ENCODE results near the gene SPECC1L.

The SPECC1L gene

DNA sequence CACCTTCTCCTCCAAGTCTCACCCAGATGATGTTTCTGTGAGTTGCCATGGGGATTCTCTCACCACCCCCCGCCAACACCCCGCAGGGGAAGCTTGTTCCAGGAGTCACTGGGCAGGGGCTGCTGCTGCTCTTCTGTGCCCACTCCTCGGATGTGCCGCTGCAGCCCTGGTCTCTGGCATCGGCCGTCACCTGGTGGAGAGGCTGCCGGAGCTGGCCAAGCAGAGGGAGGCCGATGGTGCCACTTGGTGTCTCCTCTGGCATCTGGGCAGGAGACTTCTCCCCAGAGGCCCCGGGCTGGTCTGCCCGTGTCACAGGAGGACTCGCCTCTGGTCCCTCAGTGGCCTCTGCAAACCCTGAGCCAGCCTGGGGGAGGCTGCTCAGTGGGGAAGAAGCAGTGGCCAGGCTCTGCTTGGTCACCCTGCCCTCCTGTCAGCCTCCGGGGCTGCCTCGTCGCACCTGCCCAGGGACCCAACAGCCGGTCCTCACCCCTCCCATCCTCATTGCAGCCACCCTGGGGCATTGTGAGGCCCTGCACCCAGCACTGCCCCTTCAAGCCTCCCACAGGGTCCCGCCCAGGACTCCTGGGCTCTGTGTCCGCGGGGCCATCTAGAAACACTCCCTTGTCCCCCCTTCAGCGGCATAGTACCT, 156.3 kb downstream of the SPECC1L start:
- no peak for DNase-seq

DNA sequence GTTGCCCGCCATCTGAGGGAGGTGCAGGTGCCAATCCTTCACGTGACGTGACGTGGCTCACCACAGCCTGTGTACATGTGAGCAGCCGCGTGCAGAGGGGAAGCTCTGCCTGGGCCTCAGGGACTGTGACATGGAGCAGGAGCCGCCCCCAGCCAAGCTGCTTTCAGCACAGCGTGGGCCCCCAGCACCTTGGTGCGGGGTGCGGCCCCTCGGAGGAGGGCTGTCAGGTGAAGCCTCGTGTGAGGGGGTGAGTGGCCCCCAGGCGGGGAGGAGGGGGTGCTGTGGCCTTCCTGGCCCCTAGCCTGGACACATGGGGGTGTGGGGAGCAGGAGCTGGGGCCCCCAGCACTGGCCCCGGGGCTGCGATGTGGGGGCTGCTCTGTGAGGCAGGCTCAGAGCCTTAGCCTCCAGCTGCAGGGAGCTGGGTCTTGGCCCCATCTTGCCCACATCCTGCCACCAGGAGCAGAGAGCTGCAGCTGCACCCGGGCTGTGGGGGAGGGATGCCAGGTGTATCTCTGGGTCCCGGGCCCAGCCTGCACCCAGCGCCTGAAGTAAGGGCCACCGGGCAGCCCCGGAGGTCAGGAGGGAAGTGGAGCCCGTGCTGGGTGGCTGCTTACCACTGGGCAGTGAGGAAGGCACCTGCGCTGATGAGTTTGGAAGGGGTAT, 157.0 kb downstream of the SPECC1L start, which contains the start of gene ADORA2A:
Gene ADORA2A (plus strand): TSS at position 100 of the 665 bp plus-strand sequence. CDS start 5,806 bp downstream, outside the sequence.
- DNase-seq = peak in 1 of 58 donors; percentile 24

DNA sequence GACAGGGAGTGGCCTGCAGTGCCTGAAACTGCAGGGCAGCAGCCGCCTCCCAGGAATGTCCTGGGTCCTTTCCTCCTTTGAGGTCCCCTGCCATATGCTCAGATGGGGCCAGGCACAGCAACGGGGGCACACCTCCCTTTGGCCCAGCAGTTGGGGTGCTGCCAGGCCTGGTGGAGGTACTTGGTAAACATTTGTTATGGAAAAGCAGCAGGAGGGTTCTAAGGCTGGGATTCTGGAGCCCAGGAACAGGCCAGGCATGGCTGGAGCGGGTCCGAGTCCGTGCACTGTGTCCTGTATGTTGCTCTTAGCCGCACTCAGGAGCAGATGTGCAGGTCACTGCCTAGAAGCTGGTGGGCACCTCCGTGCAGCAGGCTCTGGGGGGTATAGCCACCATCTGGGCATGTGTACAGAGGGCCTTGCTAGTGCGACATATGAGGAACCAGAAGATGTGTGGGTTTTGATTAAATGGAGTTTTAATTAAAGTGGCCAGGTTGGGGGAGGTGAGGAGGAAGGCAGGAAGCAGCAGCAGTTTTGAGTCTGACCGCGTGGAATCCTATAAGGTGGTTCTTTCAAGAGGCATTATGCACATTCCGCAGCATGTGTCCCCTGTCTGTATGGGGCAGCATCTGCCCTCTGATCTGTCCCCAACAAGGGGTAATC, 158.2 kb downstream of the SPECC1L start:
- no peak for DNase-seq

DNA sequence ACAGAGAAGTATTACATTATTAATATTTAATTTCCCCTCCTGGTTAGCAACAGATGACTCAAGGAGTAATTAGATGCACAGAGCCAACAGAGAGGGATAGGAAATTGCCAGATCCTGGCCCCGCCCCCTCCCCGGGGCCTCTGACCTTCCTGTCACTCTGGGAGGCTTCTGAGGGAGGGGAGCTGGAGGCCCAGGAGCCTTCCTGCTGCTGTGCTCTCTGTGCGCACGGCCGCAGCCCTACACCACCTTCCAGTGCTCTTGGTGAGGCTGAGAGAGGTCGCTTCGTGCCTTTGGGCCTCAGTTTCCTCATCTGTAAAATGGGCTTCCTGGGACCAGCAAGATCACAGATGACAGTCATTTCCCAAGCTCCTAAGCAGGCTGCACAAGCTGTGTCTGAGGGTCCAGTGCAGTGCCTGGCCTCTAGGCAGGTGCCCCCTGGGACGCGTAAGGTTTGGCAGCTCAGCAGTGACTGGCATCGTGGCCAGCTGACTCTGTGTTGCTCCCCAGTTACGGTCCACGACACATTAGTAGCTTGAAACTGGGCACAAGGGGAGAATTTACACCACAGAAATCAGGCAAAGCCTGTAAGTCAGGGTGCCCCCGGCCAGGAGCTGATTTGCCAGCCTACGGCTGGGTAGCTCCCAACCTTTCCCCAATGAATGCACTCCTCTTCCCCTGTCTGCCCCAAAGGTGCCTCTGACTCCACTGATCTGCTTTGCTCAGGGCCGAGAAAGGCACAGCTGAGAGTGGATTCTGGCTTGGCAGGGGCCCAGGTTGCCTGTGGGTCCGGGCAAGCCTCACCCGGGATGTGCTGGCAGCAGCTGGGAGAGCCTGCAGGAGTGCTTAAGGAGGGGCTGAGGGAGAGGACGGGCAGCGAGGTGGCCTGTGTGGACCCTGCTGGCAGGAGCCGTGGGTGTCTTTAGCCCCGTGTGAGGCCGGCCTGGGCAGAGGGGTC, 159.1 kb downstream of the SPECC1L start:
- DNase-seq = peak in 2 of 58 donors; percentile 13 to 19

DNA sequence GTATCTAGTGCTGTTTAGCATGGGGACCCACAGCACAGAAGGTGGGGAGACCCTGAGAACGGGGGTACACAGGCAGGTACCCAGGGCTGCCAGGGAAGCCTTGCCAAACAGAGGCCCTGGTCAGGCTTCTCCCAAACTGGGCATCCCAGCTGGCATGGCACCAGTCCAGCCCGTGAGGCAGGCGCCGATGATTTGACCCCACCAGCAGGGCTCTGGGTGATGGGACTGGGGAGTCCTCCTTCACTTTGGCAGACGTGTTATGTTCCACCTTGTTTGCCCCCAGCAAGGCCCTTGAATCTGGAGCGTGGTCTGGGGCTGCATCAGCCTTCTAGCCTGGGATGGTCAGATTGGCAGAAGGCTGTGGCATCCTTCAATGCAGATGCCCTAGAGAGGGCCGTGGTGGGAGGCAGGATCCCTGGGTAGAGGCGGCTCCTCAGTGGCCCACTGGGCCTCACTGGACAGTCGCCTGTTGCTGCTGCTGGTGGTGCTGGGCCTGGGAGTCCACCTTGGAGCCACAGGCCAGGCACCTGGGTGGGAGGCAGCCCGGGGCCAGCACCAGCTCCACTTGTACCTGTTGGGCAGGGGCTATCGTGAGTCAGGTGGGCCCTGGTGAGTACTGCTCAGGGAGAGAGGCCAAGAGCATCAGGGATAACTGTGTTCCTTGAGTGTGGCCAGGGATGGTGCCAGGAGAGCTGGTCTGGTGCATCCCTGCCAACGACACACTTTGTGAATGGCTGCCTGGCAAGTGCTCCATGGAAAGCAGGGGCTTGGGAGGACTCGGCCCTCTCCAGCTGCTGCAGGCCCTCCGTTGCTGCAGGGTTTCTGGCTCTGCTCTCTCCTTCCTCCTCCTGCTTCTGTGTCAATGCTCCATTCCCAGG, 160.0 kb downstream of the SPECC1L start:
- DNase-seq = peak in 5 of 58 donors; percentile 11 to 33 (median 23)

DNA sequence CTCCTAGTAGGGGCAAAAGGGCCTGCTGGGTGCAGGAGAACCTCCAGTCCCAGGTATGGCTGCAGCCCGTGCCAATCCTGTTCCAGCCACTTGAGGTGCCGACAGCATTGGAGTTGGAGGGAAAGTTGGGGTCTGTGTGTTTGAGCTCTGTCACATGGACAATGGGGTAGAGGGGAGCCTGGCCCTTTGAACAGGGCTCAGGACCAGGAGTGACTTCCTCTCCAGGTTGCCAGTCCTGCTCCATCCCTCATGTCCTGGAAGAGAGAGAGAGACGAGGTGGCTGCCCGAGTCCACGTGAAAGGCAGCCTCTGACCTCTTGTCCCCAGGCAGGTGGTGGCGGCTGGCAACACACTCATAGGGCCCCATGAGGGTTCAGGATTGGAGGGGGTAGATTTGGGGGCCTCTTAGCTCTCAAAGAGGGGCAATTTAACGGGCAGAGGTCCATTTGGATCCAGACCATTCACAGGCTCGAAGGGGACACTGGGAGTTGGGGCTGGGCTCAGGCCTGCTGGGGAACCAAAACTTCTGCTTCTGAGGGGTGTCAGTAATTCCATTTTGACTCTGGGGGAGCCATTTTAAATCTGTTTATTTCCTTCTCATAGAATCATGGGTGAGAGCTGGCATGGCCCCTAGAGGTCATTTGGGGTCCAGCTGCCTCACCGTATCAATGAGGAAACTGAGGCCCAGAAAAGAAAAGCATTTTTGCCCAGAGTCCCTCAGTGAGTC, 160.8 kb downstream of the SPECC1L start:
- DNase-seq = no peak

DNA sequence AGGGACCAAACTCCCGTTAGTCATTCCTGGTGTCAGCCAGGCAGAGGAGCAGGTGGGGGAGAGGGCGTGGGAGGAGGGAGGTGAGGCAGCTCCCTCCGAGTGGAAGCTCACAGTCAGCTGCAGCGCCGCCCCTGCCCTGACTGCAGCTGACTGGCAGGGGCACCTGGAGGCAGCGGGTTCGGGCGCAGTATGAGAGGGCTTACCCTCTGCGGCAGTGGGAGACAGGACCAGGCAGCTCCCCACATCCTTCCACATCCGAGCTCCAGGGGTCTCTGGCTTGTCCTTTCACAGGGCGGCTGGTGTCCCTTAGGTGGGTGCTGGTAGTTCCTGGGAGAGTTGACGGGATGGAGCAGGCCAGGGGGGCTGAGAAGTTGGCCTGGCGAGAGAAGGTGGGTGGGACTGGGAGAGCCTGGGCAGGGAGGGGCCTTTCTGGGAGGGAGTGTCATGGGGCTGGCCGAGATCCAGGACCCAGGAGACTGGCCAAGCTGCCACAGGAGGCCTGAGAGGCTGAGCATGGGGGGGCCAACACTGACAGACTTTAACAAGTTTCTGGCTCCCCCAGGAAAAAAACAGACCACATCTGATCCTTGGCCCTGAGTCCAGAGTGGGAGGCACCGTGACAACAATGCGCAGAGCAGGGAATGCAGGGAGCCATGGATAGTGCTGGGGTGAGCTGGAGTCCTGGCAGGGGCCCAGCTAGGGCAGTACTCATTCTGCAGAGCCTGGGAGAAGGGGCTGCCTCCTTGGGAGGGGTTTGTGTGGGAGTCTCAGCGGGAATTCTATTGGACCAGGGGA, 161.6 kb downstream of the SPECC1L start:
- DNase-seq = peak in 26 of 58 donors; percentile 12 to 65 (median 38)

DNA sequence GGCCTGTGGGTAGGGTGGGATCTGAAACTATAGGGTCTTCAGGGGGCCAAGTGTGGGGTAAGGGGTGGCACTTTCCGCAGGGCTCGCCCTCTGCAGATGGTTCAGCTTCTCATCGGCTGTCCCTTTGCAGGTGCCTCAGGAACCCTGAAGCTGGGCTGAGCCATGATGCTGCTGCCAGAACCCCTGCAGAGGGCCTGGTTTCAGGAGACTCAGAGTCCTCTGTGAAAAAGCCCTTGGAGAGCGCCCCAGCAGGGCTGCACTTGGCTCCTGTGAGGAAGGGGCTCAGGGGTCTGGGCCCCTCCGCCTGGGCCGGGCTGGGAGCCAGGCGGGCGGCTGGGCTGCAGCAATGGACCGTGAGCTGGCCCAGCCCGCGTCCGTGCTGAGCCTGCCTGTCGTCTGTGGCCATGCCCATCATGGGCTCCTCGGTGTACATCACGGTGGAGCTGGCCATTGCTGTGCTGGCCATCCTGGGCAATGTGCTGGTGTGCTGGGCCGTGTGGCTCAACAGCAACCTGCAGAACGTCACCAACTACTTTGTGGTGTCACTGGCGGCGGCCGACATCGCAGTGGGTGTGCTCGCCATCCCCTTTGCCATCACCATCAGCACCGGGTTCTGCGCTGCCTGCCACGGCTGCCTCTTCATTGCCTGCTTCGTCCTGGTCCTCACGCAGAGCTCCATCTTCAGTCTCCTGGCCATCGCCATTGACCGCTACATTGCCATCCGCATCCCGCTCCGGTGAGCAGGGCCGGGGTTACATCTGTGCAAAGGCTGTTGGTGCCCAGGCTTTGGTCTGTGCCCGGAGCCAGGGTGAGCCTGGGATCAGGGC, 162.6 kb downstream of the SPECC1L start:
- no peak for DNase-seq

DNA sequence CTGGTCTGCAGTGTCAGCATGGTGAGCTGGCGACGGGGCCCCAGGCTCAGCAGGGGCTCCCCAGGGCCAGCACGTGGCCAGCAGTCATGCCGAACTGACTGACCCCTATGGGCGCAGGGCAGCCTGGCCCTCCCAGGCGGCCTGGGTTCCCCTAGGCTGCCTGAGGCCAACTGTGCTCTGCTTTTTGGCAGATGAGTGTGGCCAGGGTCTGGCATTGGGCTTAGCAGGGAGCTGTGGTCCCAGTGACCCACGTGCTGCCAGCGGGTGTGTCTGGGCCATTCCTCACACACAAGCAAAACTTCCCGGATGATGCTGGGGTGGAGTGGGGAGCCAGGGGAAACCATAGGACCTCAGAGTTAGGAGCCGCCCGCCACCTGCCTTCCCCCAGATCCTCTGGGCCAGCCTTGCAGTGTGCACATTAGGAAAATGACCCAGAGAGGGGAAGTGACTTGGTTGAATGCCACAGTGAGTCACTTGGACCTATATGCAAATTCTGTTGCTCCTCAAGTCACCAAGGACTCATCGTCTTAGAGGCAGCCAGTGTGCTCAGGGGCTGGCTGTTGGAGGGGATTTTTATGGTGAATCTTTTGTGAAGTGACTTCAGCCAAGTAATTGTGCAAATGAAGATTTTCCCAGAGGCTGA, 163.3 kb downstream of the SPECC1L start:
- no peak for DNase-seq

DNA sequence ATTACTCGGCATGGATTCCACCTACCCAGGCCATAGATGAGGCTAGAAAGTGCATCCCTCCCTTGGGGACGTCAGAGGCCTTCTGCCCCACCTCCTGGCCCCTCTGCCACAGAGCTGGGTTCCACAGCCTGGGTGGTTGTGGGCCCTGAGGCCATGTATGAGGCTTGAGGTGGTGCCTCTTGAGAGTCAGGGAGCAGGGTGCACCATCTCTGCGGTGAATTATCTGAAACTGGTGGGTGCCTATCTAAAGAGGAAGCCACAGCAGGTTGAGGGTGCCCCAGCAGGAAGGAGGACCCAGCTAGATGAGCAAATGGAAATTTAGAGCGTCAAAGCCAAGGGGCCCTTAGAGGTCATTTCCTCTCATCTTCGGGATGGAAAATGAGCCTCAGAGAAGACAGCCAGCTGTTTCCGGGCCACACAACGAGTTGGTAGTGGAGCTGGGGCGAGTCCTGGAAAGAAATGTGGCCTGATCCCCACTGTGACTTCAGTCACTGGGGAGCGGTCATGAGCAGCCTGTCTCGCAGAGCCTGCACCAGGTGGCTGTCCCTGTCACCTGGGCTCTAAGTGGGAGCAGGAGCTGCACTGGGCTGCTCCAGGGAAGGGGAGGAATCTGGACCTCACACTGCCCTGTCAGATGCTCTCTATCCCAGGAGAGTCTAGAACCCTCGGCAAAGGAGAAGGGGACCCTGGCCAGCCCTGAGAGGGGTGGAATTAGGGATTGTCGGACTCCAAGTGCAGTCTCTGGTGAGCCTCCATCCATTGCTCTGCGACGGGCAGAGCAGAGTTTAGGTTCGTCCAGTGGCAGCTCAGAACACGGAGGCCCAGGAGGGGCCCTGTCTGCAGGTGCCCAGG, 164.1 kb downstream of the SPECC1L start:
- DNase-seq = no peak

DNA sequence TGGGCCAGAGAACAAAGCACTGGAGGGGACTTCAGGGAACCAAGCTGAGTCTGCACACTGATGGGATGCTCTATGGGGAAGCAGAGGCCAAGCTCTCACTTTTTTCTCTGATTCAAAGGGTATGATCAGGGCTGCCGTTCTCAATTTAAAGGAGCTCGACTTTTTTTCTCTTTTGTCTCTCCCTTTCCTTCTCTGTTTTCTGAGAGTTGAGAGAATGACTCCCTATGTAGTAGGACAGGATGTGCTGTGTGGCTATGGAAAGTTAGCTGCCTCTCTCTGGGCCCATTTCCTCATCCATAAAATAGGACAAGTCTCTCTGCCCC, 164.7 kb downstream of the SPECC1L start:
- no peak for DNase-seq

DNA sequence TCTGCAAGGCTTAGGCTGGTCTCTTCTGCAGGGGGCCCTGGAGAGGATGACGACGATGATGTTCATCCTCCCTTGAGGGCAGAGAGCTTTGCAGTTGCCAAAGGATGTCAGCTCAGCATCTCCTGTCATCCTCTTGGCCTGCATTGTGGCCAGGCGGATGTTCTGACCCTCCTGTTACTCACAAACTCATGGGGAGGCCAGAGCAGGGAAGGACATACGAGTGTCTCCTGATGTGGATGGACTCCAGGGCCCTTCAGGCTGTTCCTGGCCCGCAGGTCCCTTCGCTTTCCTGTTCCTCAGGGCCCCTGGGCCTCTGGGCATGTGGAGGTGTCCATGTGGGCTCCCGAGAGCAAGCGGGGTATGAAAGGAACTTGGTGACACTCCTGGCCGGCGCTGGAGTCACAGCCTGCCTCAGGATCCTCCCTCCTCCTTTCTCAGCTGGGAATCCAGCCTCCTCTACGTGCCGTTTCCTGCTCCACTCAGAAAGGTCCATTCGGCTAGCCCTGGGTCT, 165.3 kb downstream of the SPECC1L start:
- DNase-seq = no peak

DNA sequence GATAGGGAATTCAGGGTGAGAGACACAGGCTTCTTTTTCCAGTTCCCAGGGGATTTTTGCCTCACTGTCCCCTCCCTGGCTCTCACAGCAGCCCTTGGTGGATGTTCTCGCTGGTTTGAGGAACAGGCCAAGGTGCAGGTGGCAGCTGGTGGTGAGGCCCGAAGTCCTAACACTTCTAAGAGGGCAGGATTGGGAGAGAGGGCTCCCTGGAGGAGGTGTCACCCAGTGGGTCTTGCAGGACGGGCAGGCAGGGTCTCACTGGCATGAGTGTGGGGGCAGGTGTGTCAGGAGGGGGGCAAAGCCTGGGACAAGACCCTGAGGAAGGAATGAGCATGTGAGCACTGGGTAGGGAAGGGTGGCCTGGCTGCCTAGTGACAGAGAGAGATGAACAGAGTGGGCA, 165.9 kb downstream of the SPECC1L start:
- DNase-seq = no peak

DNA sequence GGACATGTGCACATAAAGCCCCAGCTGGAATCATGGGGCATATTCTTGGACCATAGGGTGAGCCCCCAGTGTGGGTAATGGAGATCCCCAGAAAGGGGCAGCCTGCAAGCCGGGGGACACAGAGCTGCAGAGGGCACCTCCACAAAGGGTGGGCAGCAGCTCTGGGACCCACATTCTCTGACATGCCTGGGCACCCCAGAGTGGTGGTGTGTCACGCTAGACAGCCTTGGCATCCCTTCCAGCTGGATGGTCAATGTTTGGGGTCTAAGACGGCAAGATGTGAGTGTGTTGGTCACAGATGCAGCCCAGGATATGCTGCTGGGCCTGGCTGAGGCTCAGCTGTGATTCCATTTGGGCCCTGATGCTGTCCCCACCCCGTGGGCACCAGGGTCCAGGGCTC, 166.5 kb downstream of the SPECC1L start:
- DNase-seq = no peak

DNA sequence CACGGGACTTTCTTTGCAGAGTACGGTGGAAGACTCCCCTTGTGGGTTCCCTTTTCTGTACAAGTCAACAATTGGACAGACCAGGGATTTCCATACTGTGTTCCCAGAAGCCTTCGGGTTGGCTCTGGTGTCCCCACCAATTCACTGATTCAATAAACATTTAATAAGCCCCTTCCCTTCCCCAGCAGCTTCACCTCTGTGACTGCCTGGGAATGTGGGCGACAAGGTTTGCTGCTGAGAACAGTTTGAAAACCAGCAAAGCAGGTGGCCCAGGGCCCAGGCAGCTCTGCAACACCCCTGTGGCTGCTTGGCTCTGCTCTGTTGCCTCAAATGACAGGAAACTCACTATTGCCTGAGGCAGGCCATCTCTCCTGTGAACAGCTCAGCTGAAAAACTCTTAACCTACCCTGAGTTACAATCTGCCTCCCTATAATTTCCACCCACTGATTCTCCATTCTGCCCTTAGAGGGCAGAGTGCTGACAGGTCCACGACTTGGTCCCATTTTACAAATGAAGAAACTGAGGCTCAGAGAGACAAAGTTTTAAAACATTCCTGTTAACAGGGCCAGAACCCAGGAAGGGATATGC, 167.2 kb downstream of the SPECC1L start:
- no peak for DNase-seq

DNA sequence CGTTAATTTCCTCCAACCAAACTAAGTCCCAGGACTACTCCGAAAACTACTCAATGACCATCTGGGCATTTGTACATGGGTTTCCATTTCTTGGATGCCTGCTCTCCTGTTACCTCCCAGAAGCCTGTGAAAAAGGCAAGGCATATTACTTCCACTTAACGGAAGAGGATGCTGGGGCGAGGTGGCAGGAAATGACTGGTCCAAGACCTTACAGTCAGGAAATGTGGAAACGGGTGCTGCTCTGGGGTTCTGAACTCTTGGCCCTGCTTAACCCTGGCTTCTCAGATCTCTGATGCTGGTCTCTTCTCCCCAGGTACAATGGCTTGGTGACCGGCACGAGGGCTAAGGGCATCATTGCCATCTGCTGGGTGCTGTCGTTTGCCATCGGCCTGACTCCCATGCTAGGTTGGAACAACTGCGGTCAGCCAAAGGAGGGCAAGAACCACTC, 169.7 kb downstream of the SPECC1L start:
- no peak for DNase-seq
